Cardiac ventricle fibroblast (primary cell): ENCODE data around the gene PAFAH1B2. TPM values are rescaled to one million over a fixed set of nuclear protein-coding genes. Genes with fewer than 3 reads are reported as not detected.

Source experiments
- total RNA-seq: library from RNA; depleted of rRNA; stranded (reverse); fragments of >200 nt; gene quantifications from 2 replicates; pipeline ENCODE4 v1.2.3, GENCODE V29; 2015

Gene PAFAH1B2, protein sequence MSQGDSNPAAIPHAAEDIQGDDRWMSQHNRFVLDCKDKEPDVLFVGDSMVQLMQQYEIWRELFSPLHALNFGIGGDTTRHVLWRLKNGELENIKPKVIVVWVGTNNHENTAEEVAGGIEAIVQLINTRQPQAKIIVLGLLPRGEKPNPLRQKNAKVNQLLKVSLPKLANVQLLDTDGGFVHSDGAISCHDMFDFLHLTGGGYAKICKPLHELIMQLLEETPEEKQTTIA
- total RNA-seq = 46.2 and 53.0 TPM in 2 replicates

GRCh38 chr11:117143871-117144476, at the start of gene PAFAH1B2:
TSS of gene PAFAH1B2 (plus strand) at chr11:117144287. CDS start at chr11:117152448, 8,161 bp downstream.

DNA sequence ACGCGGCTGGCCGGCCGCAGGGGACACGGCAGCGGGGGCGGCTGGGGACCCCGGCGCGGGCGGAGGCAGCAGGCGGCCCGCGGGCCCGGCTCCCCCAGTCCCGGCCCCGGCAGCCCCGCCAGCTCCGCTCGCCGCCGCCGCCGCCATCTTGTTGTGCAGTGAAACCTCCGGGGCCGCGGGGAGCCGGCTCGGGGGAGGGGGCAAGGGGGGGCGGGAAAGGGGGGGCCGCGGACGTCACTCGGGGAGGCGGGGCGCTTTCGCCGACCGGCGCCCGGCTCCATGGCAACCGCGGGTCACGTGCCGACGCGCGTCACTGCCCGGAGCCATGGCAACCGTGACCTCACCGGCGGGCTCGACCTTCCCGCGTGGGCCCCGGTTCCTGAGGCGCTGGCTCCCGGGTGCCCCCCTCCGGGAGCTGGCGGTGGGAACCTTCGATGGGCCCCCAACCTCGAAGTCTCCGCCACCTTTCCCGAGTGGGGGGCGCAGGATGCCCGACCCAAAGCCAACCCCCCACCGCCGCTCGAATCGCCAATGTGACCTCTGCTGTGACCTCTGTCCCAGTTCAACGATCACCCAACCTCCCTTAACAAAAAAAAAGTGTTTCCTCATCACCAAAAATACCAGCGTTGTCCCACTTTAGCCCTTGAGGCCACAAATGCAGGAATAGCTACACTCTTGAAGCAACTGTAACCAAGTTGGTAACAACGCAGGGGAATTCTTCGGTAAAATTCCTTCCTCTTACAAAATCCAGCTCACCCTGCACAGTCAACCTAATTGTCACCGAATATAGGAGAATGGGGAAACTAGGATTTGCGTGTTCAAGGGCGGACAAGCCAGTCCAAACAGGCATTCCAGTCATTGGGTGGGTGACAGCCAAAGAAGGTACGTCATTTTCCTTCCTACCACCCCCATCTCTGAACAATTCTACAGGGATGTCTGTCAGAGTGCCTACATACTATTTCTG, 45.5 kb upstream of the PAFAH1B2 start, which contains the start of gene SIK3:
Gene SIK3 (minus strand): TSS at position 160 of the 964 bp plus-strand sequence. CDS start 13 bp downstream, at position 147.

GRCh38 chr11:117178210-117179034, 34.3 kb downstream of the PAFAH1B2 start, which contains the start of gene SIDT2:
TSS of gene SIDT2 (plus strand) at chr11:117178743. CDS start at chr11:117179264, 521 bp downstream.

DNA sequence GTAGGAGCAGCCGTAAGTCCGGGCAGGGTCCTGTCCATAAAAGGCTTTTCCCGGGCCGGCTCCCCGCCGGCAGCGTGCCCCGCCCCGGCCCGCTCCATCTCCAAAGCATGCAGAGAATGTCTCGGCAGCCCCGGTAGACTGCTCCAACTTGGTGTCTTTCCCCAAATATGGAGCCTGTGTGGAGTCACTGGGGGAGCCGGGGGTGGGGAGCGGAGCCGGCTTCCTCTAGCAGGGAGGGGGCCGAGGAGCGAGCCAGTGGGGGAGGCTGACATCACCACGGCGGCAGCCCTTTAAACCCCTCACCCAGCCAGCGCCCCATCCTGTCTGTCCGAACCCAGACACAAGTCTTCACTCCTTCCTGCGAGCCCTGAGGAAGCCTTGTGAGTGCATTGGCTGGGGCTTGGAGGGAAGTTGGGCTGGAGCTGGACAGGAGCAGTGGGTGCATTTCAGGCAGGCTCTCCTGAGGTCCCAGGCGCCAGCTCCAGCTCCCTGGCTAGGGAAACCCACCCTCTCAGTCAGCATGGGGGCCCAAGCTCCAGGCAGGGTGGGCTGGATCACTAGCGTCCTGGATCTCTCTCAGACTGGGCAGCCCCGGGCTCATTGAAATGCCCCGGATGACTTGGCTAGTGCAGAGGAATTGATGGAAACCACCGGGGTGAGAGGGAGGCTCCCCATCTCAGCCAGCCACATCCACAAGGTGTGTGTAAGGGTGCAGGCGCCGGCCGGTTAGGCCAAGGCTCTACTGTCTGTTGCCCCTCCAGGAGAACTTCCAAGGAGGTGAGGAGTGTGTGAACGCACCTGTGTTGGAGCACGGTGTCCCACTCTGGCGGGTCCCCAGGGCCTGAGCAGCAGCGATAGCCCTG, 55.2 kb downstream of the PAFAH1B2 start, which contains the start of gene TAGLN:
Gene TAGLN (plus strand): TSS at position 318 of the 863 bp plus-strand sequence. CDS start 3,644 bp downstream, outside the sequence.

Other genes starting within 250 kb of the PAFAH1B2 start
- gene SIK3, start 45.9 kb upstream of the PAFAH1B2 start, total RNA-seq = 15.4 and 26.9 TPM in 2 replicates
- gene SIDT2, start 34.5 kb downstream of the PAFAH1B2 start, total RNA-seq = 36.5 and 50.5 TPM in 2 replicates
- gene TAGLN, start 55.1 kb downstream of the PAFAH1B2 start, total RNA-seq = 261 and 306 TPM in 2 replicates
- gene PCSK7, start 87.8 kb downstream of the PAFAH1B2 start, total RNA-seq = 24.5 and 39.0 TPM in 2 replicates
- 8.7 and 9.5 TPM in 2 replicates for gene RNF214, start 88.4 kb downstream of the PAFAH1B2 start, total RNA-seq
- 2.8 and 3.2 TPM in 2 replicates for gene BACE1-AS, start 147.1 kb downstream of the PAFAH1B2 start, total RNA-seq
- gene BACE1, start 172.0 kb downstream of the PAFAH1B2 start, total RNA-seq = 44.4 and 53.9 TPM in 2 replicates
- gene CEP164, start 183.6 kb downstream of the PAFAH1B2 start, total RNA-seq = 13.5 and 20.8 TPM in 2 replicates